Measurements from ENCODE around the gene LRP8. TPM values are rescaled to one million over a fixed set of nuclear protein-coding genes. Genes with fewer than 3 reads are reported as not detected.

Gene LRP8
- total RNA-seq, 1 experiment from 2014 or later = 56.3 TPM

DNA sequence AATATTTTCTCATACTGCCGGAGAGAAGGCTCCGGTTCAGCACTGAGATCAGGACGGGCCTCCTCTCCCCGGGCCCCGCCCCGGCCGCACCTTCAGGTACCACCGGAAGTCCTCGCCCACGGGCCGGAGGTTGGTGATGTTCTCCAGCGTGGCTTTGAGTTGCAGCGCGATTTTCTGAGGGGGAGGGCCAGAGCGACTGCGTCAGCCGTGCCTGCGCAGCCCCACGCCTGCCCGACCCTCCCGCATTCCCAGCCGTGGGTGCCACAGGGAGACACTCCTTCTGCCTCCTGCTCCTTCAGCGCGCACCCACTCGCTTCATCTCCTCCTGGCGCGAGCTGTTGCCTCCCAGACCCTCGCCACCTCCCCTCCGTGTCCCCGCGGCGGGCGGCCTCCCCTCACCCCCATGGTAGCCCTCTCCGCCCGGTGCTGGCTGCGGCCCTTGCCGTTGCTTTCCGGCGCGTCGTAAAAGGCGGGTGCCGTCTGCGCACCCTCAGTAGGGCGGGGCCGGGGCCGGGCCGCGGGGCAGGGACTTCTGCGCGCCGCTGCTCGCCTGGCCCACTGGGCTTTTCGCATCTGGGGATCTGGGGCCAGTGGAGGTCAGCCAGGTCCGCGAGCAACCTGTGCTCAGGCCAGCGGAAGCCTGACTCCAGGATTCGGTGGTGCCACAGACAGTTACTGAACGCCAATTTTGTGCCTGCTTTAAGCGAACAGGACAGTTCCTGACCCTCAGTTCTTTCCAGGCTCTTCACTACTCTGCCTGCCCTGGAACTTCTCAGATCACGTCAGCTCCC is 107.5 kb downstream of the LRP8 start, which contains the start of gene CZIB:
CZIB (minus strand) TSS at position 464 of the 791 bp plus-strand sequence; CDS start at position 405, 59 bp downstream.
- peak; percentile 92 for DNase-seq (ENCODE audit: low read depth, low spot score)
- ChIA-PET CTCF (no interaction called here), RAD21 (ENCODE audit: low non-redundant PET in 1 of 2, low total read pairs in 2 of 2, uncharacterized antibody in 2 of 2, unreplicated experiment in 2 of 2) (no interaction called here), POLR2A (interaction anchor here (2.0 kb wide), 1 partner anchor 18 kb away, joined by 6 read pairs; the partner anchor contains the start of gene MAGOH)
- peaks cover 12% of the 10 kb centered on the region for H3K79me2 ChIP-seq (ENCODE audit: insufficient read depth, low read length)
- no peaks in the 10 kb centered on the region for H3K9me3 ChIP-seq (ENCODE audit: control insufficient read depth in 1 of 2, insufficient read depth in 1 of 2, low read depth in 1 of 2, low read length in 2 of 2)
- H3K4me2 ChIP-seq (ENCODE audit: low read length) = peak within 1 kb of the TSS; percentile 82
- intact Hi-C loops (cut with micrococcal nuclease) = no loop called here
- no peaks in the 10 kb centered on the region for H3K9me2 ChIP-seq (ENCODE audit: insufficient read depth)
- BruUV-seq (replicated peaks) = no TSS peak
- peak within 1 kb of the TSS; percentile 76 for H3K9ac ChIP-seq (ENCODE audit: low read length)
- no peaks in the 10 kb centered on the region for H3K27me3 ChIP-seq (ENCODE audit: insufficient read depth, low read length)
- H3K27ac ChIP-seq (ENCODE audit: low read depth, low read length) = peak within 1 kb of the TSS; percentile 75
- H3K36me3 ChIP-seq (ENCODE audit: control insufficient read depth in 1 of 2, insufficient read depth in 2 of 2, low read length in 2 of 2) = peaks cover 0 to 8% of the 10 kb centered on the region in 2 experiments; a peak in 1 of 4 replicates
- no peaks in the 10 kb centered on the region for H4K20me1 ChIP-seq (ENCODE audit: insufficient read depth)
- H3K4me3 ChIP-seq (replicated peaks in 1 of 2; ENCODE audit: low read depth in 1 of 2, low read length in 2 of 2) = peak within 1 kb of the TSS; percentile 75 to 85
- ATAC-seq = peak; percentile 95
- H3K4me1 ChIP-seq (ENCODE audit: control insufficient read depth in 1 of 2, insufficient read depth in 2 of 2, low read length in 2 of 2) = peaks cover 9 to 18% of the 10 kb centered on the region in 2 experiments; a peak in 3 of 4 replicates
- no peak within 1 kb of the TSS for H2AFZ ChIP-seq (ENCODE audit: low read depth, low read length, poor library complexity, severe bottlenecking)
- TF ChIP-seq SIN3A (IDR thresholded peaks at IDR 0.05; ENCODE audit: low read depth) = peak; percentile 99
- no peak for TF ChIP-seq EZH2 (IDR thresholded peaks at IDR 0.05)
- TF ChIP-seq CEBPB (IDR thresholded peaks at IDR 0.05; ENCODE audit: low read depth) = no peak
- TF ChIP-seq CBX3 (IDR thresholded peaks at IDR 0.05; ENCODE audit: low read depth) = peak; percentile 64; the same call in 1 of the 2 replicates
- TF ChIP-seq ATF3 (IDR thresholded peaks at IDR 0.05) = no peak
- TF ChIP-seq EZH2phosphoT487 (IDR thresholded peaks at IDR 0.05; ENCODE audit: borderline replicate concordance) = no peak
- peak; percentile 93 for TF ChIP-seq ZFX (IDR thresholded peaks at IDR 0.05)
- TF ChIP-seq TCF7L2 (IDR thresholded peaks at IDR 0.05; ENCODE audit: borderline replicate concordance, extremely low read depth, insufficient read depth, insufficient read length) = peak; percentile 17
- TF ChIP-seq RAD21 (IDR thresholded peaks at IDR 0.05; ENCODE audit: low read depth) = no peak
- TF ChIP-seq POLR2A (IDR thresholded peaks at IDR 0.05; ENCODE audit: borderline replicate concordance, extremely low read depth, insufficient read depth, insufficient read length) = peak; percentile 96
- TF ChIP-seq ZNF274 (IDR thresholded peaks at IDR 0.05; ENCODE audit: low read depth, low read length) = no peak
- TF ChIP-seq SP1 (IDR thresholded peaks at IDR 0.05; ENCODE audit: low read depth) = peak; percentile 52
- TF ChIP-seq MAX (IDR thresholded peaks at IDR 0.05) = peak; percentile 92
- no peak for TF ChIP-seq REST (IDR thresholded peaks at IDR 0.05; ENCODE audit: low read depth)
- TF ChIP-seq EGR1 (IDR thresholded peaks at IDR 0.05; ENCODE audit: low read depth) = peak; percentile 95
- peak; percentile 40 for TF ChIP-seq YY1 (IDR thresholded peaks at IDR 0.05; ENCODE audit: extremely low read depth, insufficient replicate concordance, low read depth, low read length)
- TF ChIP-seq ELF1 (IDR thresholded peaks at IDR 0.05; ENCODE audit: borderline replicate concordance, low read depth) = no peak
- TF ChIP-seq, protein P1, sequence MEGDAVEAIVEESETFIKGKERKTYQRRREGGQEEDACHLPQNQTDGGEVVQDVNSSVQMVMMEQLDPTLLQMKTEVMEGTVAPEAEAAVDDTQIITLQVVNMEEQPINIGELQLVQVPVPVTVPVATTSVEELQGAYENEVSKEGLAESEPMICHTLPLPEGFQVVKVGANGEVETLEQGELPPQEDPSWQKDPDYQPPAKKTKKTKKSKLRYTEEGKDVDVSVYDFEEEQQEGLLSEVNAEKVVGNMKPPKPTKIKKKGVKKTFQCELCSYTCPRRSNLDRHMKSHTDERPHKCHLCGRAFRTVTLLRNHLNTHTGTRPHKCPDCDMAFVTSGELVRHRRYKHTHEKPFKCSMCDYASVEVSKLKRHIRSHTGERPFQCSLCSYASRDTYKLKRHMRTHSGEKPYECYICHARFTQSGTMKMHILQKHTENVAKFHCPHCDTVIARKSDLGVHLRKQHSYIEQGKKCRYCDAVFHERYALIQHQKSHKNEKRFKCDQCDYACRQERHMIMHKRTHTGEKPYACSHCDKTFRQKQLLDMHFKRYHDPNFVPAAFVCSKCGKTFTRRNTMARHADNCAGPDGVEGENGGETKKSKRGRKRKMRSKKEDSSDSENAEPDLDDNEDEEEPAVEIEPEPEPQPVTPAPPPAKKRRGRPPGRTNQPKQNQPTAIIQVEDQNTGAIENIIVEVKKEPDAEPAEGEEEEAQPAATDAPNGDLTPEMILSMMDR (IDR thresholded peaks at IDR 0.05 in 2 of 3, conservative IDR thresholded peaks at IDR 0.05 in 1 of 3; ENCODE audit: borderline replicate concordance in 1 of 3, insufficient read depth in 1 of 3, low read depth in 2 of 3, low read length in 2 of 3) = no peak
- no peak for TF ChIP-seq SRF (IDR thresholded peaks at IDR 0.05; ENCODE audit: low read depth)
